C4-2B (cell line): ENCODE measurements around the gene GGN.

Experiments
- CTCF ChIP-seq: fragments of 450-650 bp; conservative IDR thresholded peaks from 2 replicates; pipeline ENCODE4 v1.5.1; 2017; ENCODE audit warnings: mild to moderate bottlenecking
- ZFX ChIP-seq: fragments of 450-650 bp; IDR thresholded peaks from 2 replicates; pipeline ENCODE4 v1.6.1; 2017

GRCh38 chr19:38371081-38371480 is 16.8 kb downstream of the GGN start:
- no peak for TF ChIP-seq CTCF
- TF ChIP-seq ZFX: no peak
